Esophagus muscularis mucosa (tissue), 4 donors: ENCODE measurements around the gene PRR29. TPM values are rescaled to one million over a fixed set of nuclear protein-coding genes. Genes with fewer than 3 reads are reported as not detected.

Source experiments
- DNase-seq: peaks from one replicate; pipeline ENCODE4 v3.0.0-alpha.2; 2017; ENCODE audit errors: extremely low spot score
- H3K27ac ChIP-seq, 4 donors: fragments of 200-600 bp; sonication (generic); replicated peaks in 1 of 4; 1 replicate in 3 of 4; 2 replicates in 1 of 4; pipeline ENCODE4 v1.5.1; 2016 to 2019; ENCODE audit warnings: mild to moderate bottlenecking in 1 of 4
- H3K27me3 ChIP-seq, 4 donors: fragments of 200-600 bp; sonication (generic); one replicate each; pipeline versions ENCODE4 v1.5.1 to v1.6.0; 2016 to 2019
- H3K36me3 ChIP-seq, 4 donors: fragments of 200-600 bp; sonication (generic); one replicate each; pipeline ENCODE4 v1.5.1; 2016 to 2019
- H3K4me1 ChIP-seq, 4 donors: fragments of 200-600 bp; sonication (generic); one replicate each; pipeline ENCODE4 v1.5.1; 2016 to 2019
- H3K4me3 ChIP-seq, 4 donors: fragments of 200-600 bp; sonication (generic); 1 replicate in 2 of 4; 2 replicates in 2 of 4; pipeline ENCODE4 v1.5.1; 2016 to 2019; ENCODE audit warnings: mild to moderate bottlenecking in 4 of 4, moderate library complexity in 1 of 4
- H3K9me3 ChIP-seq, 4 donors: fragments of 200-600 bp; sonication (generic); 1 replicate in 3 of 4; 2 replicates in 1 of 4; pipeline ENCODE4 v1.5.1; 2016 to 2019
- EP300 ChIP-seq: sonication (generic); formaldehyde crosslinking; IDR thresholded peaks from one replicate; pipeline ENCODE4 v1.6.1; 2017; ENCODE audit warnings: antibody characterized with exemption
- POLR2A ChIP-seq: fragments of 450-650 bp; IDR thresholded peaks from one replicate; pipeline ENCODE4 v1.6.1; 2017; ENCODE audit warnings: antibody characterized with exemption, moderate library complexity, mild to moderate bottlenecking, low read depth
- POLR2AphosphoS5 ChIP-seq, 2 donors: sonication (generic); formaldehyde crosslinking; IDR thresholded peaks; one replicate each; pipeline ENCODE4 v1.6.1; 2017; ENCODE audit warnings: antibody characterized with exemption in 2 of 2
- WGBS: methylation state at CpG from one replicate; pipeline ENCODE4 v1.1.5; 2018; 5-methylcytosine and 5-hydroxymethylcytosine counted together
- intact Hi-C: fragments of 100-400 bp; cut with DNase I; formaldehyde crosslinking; loops from one replicate; pipeline ENCODE4 v1.15.1; 2023
- total RNA-seq, 4 donors: library from RNA; depleted of rRNA; stranded (reverse); fragments of >200 nt; gene quantifications; one replicate each; pipeline versions ENCODE4 v1.1.0 to v1.2.1, GENCODE V29; 2016
- TF ChIP-seq, protein P1 (sequence below), 3 experiments: fragments of 200-600 bp in 2 of 3; fragments of 450-650 bp in 1 of 3; sonication (generic) in 2 of 3; IDR thresholded peaks; one replicate each; pipeline ENCODE4 v1.5.1; 2017 to 2019; ENCODE audit warnings: antibody characterized with exemption in 3 of 3, mild to moderate bottlenecking in 2 of 3, moderate library complexity in 1 of 3

The PRR29 gene
- total RNA-seq, 4 donors from 2014 or later = 0.23 to 0.42 (median 0.39) TPM; not detected in 1

DNA sequence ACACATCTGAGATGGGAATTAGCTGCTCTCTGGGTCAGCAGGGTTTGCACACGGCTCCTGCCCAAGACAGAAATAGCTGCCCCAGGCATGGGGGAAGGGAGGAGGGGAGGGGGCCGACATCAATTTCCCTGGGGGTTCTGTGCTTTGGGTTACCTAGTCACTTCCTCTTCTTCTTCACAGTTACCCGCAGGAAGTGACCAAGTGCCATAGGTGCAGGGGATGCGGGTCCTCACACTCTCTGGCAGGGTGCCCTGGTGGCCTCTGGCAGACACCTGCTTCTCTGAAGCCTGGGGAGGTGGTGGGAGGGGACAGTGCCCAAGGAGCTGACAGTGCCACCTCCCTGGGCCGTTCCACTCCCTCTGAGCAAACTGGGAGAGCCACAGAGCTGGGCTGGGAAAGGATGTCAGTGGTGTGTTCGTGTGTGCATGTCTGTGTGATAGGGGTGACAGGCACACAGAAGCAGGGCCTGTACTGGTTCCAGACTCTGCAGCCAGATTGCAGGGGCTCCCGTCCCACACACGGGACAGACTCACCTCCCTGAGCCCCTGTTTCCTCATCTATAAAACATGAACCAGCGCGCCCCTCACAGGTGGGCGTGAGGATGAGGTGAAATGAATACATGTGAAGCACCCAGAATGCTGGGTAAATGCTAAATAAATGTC is 43.6 kb upstream of the PRR29 start:
- H3K4me3 ChIP-seq = no peak overlapping the region
- 60% methylated on average over 10 of the region's 11 CpGs for WGBS
- no peak overlapping the region for H3K27ac ChIP-seq
- TF ChIP-seq, protein P1, sequence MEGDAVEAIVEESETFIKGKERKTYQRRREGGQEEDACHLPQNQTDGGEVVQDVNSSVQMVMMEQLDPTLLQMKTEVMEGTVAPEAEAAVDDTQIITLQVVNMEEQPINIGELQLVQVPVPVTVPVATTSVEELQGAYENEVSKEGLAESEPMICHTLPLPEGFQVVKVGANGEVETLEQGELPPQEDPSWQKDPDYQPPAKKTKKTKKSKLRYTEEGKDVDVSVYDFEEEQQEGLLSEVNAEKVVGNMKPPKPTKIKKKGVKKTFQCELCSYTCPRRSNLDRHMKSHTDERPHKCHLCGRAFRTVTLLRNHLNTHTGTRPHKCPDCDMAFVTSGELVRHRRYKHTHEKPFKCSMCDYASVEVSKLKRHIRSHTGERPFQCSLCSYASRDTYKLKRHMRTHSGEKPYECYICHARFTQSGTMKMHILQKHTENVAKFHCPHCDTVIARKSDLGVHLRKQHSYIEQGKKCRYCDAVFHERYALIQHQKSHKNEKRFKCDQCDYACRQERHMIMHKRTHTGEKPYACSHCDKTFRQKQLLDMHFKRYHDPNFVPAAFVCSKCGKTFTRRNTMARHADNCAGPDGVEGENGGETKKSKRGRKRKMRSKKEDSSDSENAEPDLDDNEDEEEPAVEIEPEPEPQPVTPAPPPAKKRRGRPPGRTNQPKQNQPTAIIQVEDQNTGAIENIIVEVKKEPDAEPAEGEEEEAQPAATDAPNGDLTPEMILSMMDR (IDR thresholded peaks at IDR 0.05) = no peak
- TF ChIP-seq EP300 = no peak
- TF ChIP-seq POLR2AphosphoS5 (IDR thresholded peaks at IDR 0.05) = no peak
- no peak for TF ChIP-seq POLR2A
- peaks cover 0 to 18% (median 0%) of the 10 kb centered on the region in 4 donors for H3K27me3 ChIP-seq
- no peaks in the 10 kb centered on the region for H3K9me3 ChIP-seq
- peaks cover 0 to 8% (median 0%) of the 10 kb centered on the region in 4 donors for H3K4me1 ChIP-seq
- no peak for DNase-seq
- H3K36me3 ChIP-seq = no peaks in the 10 kb centered on the region
- intact Hi-C loops = no loop called here

DNA sequence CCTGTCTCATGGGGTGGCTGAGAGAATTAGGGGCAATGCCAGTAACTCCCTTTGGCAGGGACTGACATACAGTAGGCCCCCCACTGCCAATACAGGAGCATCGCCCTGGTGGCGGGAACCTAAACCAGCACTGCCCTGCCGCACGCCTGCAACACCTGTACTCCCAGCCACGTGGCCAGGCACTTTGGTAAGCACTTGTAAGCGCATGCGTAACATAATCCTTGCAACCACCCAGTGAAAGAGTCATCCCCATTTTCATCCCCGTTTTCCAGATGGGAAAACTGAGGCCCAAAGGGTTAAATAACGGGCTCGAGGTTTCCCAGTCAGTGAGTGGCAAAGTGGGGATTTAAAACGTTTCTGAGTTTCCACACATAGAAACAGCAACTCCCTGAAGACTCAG is 42.9 kb upstream of the PRR29 start:
- Histone ChIP-seq H3K4me1 (peaks cover 0 to 8% (median 0%) of the 10 kb centered on the region in 4 donors), H3K9me3 (no peaks in the 10 kb centered on the region), H3K4me3 (no peak overlapping the region), H3K27ac (no peak overlapping the region), H3K36me3 (no peaks in the 10 kb centered on the region), H3K27me3 (peaks cover 0 to 11% (median 0%) of the 10 kb centered on the region in 4 donors)
- no peak for DNase-seq
- TF ChIP-seq POLR2AphosphoS5 (IDR thresholded peaks at IDR 0.05) (no peak), POLR2A (no peak), EP300 (no peak)
- TF ChIP-seq, protein P1 (IDR thresholded peaks at IDR 0.05) = no peak
- intact Hi-C loops = no loop called here
- WGBS = 85% methylated on average over 11 of the region's 11 CpGs

DNA sequence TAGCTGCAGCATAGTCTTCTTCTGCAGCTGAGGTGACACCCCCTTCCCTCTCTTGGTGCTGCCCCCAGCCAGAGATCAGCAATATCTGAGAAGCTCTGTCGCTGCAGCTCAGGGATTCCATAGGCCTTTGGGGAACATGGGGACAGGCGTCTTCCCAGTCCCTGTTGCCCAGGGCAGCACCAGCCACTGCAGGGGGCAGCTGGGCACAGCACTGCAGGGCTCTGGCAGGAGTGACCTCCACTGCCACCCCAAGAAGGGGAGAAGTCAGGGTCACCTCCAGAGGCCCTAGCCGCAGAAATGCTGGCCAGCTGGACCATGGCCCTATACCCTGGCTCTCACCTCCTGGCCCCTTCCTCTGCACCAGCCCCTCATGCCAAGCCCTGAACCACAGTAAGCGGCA is 42.4 kb upstream of the PRR29 start:
- intact Hi-C loops = no loop called here
- no peaks in the 10 kb centered on the region for H3K36me3 ChIP-seq
- peaks cover 4 to 9% (median 4%) of the 10 kb centered on the region in 4 donors for H3K4me1 ChIP-seq
- no peak overlapping the region for H3K27ac ChIP-seq
- no peak for DNase-seq
- 100% methylated on average over 1 of the region's 4 CpGs for WGBS
- no peak overlapping the region for H3K4me3 ChIP-seq
- no peaks in the 10 kb centered on the region for H3K9me3 ChIP-seq
- no peak for TF ChIP-seq POLR2A
- TF ChIP-seq EP300 = no peak
- TF ChIP-seq, protein P1 (IDR thresholded peaks at IDR 0.05) = no peak
- no peak for TF ChIP-seq POLR2AphosphoS5 (IDR thresholded peaks at IDR 0.05)
- H3K27me3 ChIP-seq = peaks cover 0 to 10% (median 0%) of the 10 kb centered on the region in 4 donors

DNA sequence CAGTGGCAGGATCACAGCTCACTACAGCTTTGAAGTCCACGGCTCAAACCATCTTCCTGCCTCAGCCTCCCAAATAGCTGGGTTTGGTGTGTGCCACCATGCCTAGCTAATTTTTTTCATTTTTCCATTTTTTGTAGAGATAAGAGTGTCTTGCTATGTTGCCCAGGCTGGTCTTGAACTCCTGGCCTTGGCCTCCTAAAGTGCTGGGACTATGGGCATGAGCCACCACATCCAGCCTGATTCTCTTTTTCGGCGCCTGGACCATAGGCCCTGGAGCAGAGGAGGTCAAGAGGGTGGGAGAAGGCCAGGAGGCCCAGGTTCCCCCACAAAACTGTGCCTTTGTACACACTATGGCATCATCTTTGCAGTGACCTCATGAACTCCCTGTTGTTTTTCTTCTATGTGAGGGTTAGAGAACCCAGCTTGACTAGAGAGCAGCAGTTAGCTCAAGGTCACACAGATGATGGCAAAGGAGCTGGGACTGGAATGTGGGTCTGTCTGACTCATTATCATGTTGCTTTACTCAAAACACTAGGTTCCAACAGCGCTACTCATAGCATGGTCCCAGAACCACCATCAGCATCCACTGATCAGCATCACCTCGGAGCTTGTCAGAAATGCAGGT is 41.7 kb upstream of the PRR29 start:
- H3K27ac ChIP-seq = no peak overlapping the region
- 100% methylated on average over 5 of the region's 5 CpGs for WGBS
- no peaks in the 10 kb centered on the region for H3K36me3 ChIP-seq
- TF ChIP-seq POLR2AphosphoS5 (IDR thresholded peaks at IDR 0.05) (no peak), POLR2A (no peak), EP300 (no peak)
- TF ChIP-seq, protein P1 (IDR thresholded peaks at IDR 0.05) = no peak
- no peak for DNase-seq
- no peak overlapping the region for H3K4me3 ChIP-seq
- intact Hi-C loops = no loop called here
- H3K27me3 ChIP-seq = peaks cover 0 to 11% (median 0%) of the 10 kb centered on the region in 4 donors
- H3K9me3 ChIP-seq = no peaks in the 10 kb centered on the region
- peaks cover 9 to 15% (median 10%) of the 10 kb centered on the region in 4 donors for H3K4me1 ChIP-seq
